Muscle of leg (tissue), 11 donors: ENCODE results near the gene FBL. TPM values are rescaled to one million over a fixed set of nuclear protein-coding genes. Genes with fewer than 3 reads are reported as not detected.

Experiments used
- DNase-seq: peaks from one replicate; pipeline ENCODE4 v3.0.0; 2013
- H3K27ac ChIP-seq: one replicate; pipeline ENCODE4 v1.5.1; 2013; ENCODE audit warnings: mild to moderate bottlenecking, low read length, control low read depth
- H3K27me3 ChIP-seq: one replicate; pipeline ENCODE4 v1.6.1; 2013; ENCODE audit warnings: low read length; ENCODE audit not compliant: control insufficient read depth, insufficient read depth
- H3K36me3 ChIP-seq: one replicate; pipeline ENCODE4 v1.6.1; 2013; ENCODE audit warnings: low read length; ENCODE audit not compliant: control insufficient read depth, insufficient read depth
- H3K4me1 ChIP-seq: one replicate; pipeline ENCODE4 v1.6.1; 2013; ENCODE audit warnings: low read length; ENCODE audit not compliant: control insufficient read depth, insufficient read depth
- H3K4me3 ChIP-seq: one replicate; pipeline ENCODE4 v1.5.1; 2013; ENCODE audit warnings: low read length, control low read depth
- H3K9me3 ChIP-seq: replicated peaks from 2 replicates; pipeline ENCODE4 v1.6.1; 2013; ENCODE audit warnings: low read depth, low read length; ENCODE audit not compliant: control insufficient read depth
- WGBS: methylation state at CpG from one replicate; pipeline ENCODE4 v1.1.5; 2013; ENCODE audit warnings: missing lambda C conversion rate; ENCODE audit not compliant: insufficient coverage; 5-methylcytosine and 5-hydroxymethylcytosine counted together
- polyA plus RNA-seq, 8 donors: library from polyadenylated mRNA; unstranded; fragments of 120-200 nt; gene quantifications; one replicate each; pipeline versions ENCODE4 v1.2.1 to v1.2.3, GENCODE V29; 2013; ENCODE audit warnings: inconsistent platforms in 1 of 8, low replicate concordance in 1 of 8; ENCODE audit not compliant: insufficient read length in 8 of 8, insufficient read depth in 1 of 8
- total RNA-seq: library from RNA; stranded (reverse); fragments of 120-200 nt; gene quantifications from one replicate; pipeline ENCODE4 v1.2.4, GENCODE V29; 2013

Gene FBL
- total and polyA plus RNA-seq, 9 donors: 159 to 375 (median 294) TPM

DNA sequence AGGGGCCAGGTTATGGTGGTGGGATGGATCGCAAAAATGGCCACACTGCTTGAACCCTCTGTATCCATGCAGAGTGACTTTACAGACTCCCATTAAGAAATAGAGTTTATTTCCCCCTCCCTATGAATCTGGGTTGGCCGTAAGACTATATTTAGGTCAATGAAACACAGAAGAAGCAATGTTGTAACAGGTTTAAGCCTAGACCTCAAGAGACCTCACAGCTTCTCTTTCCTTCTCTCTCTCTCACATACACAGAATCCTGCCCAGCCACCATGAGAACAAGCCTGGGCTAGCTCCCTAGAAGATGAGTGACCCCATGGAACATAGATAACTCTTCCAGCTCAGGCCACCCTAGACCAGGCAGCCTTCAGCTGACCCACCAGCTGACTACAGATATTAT lies 21.0 kb upstream of the FBL start:
- H3K9me3 ChIP-seq: no peaks in the 10 kb centered on the region
- H3K4me1 ChIP-seq: no peaks in the 10 kb centered on the region
- H3K27ac ChIP-seq: no peak overlapping the region
- no peaks in the 10 kb centered on the region for H3K27me3 ChIP-seq
- no peak overlapping the region for H3K4me3 ChIP-seq
- no CpG with 5 or more reads among the region's 2 CpGs for WGBS
- H3K36me3 ChIP-seq: peaks cover 3% of the 10 kb centered on the region
- no peak for DNase-seq

GRCh38 chr19:39865953-39866352 lies 19.8 kb upstream of the FBL start:
- Histone ChIP-seq H3K9me3 (no peaks in the 10 kb centered on the region), H3K27me3 (no peaks in the 10 kb centered on the region), H3K36me3 (peaks cover 3% of the 10 kb centered on the region), H3K4me3 (no peak overlapping the region), H3K4me1 (no peaks in the 10 kb centered on the region), H3K27ac (no peak overlapping the region)
- DNase-seq: no peak
- 98% methylated on average over 4 of the region's 5 CpGs for WGBS

GRCh38 chr19:39865186-39865585 lies 19.0 kb upstream of the FBL start:
- Histone ChIP-seq H3K9me3 (no peaks in the 10 kb centered on the region), H3K4me3 (no peak overlapping the region), H3K36me3 (peaks cover 3% of the 10 kb centered on the region), H3K27me3 (no peaks in the 10 kb centered on the region), H3K4me1 (no peaks in the 10 kb centered on the region), H3K27ac (no peak overlapping the region)
- no peak for DNase-seq
- 86% methylated on average over 2 of the region's 2 CpGs for WGBS

- no CpG with 5 or more reads among the region's 2 CpGs for WGBS
- H3K4me1 ChIP-seq: no peaks in the 10 kb centered on the region
- H3K4me3 ChIP-seq: no peak overlapping the region
- no peaks in the 10 kb centered on the region for H3K9me3 ChIP-seq
- H3K27ac ChIP-seq: no peak overlapping the region
- peaks cover 3% of the 10 kb centered on the region for H3K36me3 ChIP-seq
- DNase-seq: no peak
- no peaks in the 10 kb centered on the region for H3K27me3 ChIP-seq
Observed at GRCh38 chr19:39864118-39864517, 17.9 kb upstream of the FBL start.

DNA sequence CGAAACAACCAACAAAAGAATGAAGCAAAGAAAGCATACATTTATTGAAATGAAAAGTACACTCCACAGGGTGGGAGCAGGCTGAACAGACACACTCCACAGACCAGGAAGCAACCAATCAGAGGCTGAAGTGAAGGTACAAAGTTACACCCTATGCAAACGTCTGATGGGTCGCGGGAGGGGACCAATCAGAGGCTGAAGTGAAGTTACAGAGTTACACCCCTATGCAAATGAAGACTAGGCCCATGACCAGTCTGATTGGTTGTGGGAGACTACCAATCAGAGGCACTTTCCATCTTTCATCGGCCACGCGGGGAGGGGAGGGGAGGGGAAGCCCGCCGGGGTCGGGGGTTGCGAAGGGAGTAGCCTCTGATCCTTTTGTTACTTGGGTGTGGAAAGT lies 12.4 kb upstream of the FBL start:
- DNase-seq: no peak
- H3K4me1 ChIP-seq: no peaks in the 10 kb centered on the region
- H3K36me3 ChIP-seq: no peaks in the 10 kb centered on the region
- H3K9me3 ChIP-seq: no peaks in the 10 kb centered on the region
- H3K27ac ChIP-seq: no peak overlapping the region
- H3K4me3 ChIP-seq: no peak overlapping the region
- WGBS: no CpG with 5 or more reads among the region's 11 CpGs
- no peaks in the 10 kb centered on the region for H3K27me3 ChIP-seq

DNA sequence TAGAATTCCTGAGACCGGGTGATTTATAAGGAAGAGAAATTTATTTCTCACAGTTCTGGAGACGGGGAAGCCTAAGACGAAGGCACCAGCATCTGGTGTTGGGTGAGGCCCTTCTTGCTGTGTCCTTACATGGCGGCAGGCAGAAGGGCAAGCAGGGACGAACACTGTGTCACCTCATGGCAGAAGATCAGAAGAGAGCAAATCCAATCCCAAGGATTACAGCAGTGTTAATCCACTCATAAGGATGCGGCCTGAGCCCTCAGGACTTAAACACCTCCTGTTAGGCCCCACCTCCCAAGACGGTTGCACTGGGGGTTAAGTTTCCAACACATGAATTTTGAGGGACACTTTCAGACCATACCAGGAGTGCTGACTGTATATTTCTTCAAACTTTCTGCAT lies 6.7 kb upstream of the FBL start:
- no peaks in the 10 kb centered on the region for H3K9me3 ChIP-seq
- no peaks in the 10 kb centered on the region for H3K27me3 ChIP-seq
- no peaks in the 10 kb centered on the region for H3K36me3 ChIP-seq
- DNase-seq: no peak
- H3K4me1 ChIP-seq: no peaks in the 10 kb centered on the region
- 89% methylated on average over 3 of the region's 7 CpGs for WGBS
- no peak overlapping the region for H3K4me3 ChIP-seq
- no peak overlapping the region for H3K27ac ChIP-seq

- no peak for DNase-seq
- Histone ChIP-seq H3K27ac (no peak overlapping the region), H3K4me3 (no peak overlapping the region), H3K36me3 (no peaks in the 10 kb centered on the region), H3K27me3 (no peaks in the 10 kb centered on the region), H3K9me3 (no peaks in the 10 kb centered on the region), H3K4me1 (peaks cover 8% of the 10 kb centered on the region)
- WGBS: 33% methylated on average over 2 of the region's 2 CpGs
Observed at GRCh38 chr19:39850892-39851291, 4.7 kb upstream of the FBL start.

- Histone ChIP-seq H3K27me3 (no peaks in the 10 kb centered on the region), H3K27ac (no peak overlapping the region), H3K4me1 (peaks cover 25% of the 10 kb centered on the region), H3K4me3 (no peak overlapping the region), H3K36me3 (no peaks in the 10 kb centered on the region), H3K9me3 (no peaks in the 10 kb centered on the region)
- DNase-seq: no peak
- WGBS: 88% methylated on average over 3 of the region's 4 CpGs
Observed at GRCh38 chr19:39848392-39848791, 2.2 kb upstream of the FBL start.

DNA sequence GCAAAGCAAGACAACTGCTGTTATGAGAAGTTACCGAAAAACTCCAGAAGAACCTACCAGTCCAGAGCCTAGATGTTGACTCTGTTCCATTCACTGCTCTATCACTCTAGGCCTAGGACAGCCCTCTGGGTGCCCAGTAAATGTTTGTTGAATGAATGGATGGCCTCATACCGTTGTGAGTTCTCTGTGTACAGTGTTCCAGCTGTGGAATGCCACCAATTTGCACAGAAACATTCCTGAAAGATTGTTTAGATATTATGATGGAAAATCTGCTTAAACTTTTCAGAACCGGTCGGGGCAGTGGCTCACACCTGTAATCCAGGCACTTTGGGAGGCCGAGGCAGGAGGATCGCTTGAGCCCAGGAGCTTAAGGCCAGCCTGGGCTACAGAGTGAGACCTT lies 1.3 kb upstream of the FBL start:
- no peak overlapping the region for H3K27ac ChIP-seq
- H3K9me3 ChIP-seq: no peaks in the 10 kb centered on the region
- WGBS: no CpG with 5 or more reads among the region's 6 CpGs
- H3K4me3 ChIP-seq: no peak overlapping the region
- no peaks in the 10 kb centered on the region for H3K36me3 ChIP-seq
- peaks cover 34% of the 10 kb centered on the region for H3K4me1 ChIP-seq
- no peaks in the 10 kb centered on the region for H3K27me3 ChIP-seq
- DNase-seq: no peak

DNA sequence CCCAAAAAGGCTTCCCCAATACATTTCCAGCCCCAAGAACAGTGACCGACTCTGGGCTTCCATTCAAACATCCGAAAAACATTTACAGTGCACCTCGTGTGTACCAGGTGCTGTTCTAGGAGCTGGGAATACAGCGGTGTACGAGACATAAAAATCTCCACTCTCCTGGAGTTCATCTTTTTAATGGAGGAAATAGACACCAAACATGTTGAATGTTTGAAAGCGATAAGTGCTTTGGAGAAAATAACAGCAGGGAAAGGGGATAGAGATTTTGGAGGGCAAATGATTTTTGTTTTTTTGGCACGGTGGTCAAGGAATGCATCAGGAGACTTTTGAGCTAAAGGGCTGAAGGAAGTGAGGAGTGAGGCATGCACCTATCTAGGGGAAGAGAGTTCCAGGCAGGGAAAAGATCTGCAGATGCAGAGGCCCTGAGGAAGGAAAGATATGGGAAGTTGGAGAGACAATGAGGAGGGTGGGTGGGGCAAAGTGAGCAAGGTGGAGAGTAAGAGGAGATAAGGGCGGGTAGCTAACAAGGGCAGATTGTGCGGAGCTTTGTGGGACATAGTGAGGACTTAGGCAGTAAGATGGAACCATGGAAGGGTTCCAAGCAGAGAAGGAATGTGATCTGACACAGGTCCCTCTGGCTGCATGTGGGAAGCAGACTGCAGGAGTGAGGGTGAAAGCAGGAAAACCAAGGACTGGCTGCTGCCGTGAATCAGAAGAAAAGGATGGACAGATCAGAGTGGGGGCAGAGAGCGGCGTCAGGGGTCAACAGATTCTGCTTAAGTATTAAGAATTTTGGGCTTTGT lies 703 bp upstream of the FBL start:
- Histone ChIP-seq H3K4me3 (peak overlapping the region; percentile 92), H3K27ac (peak overlapping the region; percentile 77), H3K4me1 (peaks cover 34% of the 10 kb centered on the region), H3K36me3 (no peaks in the 10 kb centered on the region), H3K9me3 (no peaks in the 10 kb centered on the region), H3K27me3 (no peaks in the 10 kb centered on the region)
- DNase-seq: no peak
- 38% methylated on average over 4 of the region's 12 CpGs for WGBS

GRCh38 chr19:39845584-39845932 lies 621 bp downstream of the FBL start:
- WGBS: 0% methylated on average over 5 of the region's 17 CpGs

More at GRCh38 chr19:39845584-39845932, 621 bp downstream of the FBL start:
- no peaks in the 10 kb centered on the region for H3K9me3 ChIP-seq
- peak overlapping the region; percentile 92 for H3K4me3 ChIP-seq
- H3K4me1 ChIP-seq: peaks cover 36% of the 10 kb centered on the region
- H3K36me3 ChIP-seq: no peaks in the 10 kb centered on the region
- peak; percentile 43 for DNase-seq
- no peaks in the 10 kb centered on the region for H3K27me3 ChIP-seq
- peak overlapping the region; percentile 77 for H3K27ac ChIP-seq
